ENCODE results near the gene RIMBP2.

RIMBP2 gene

DNA sequence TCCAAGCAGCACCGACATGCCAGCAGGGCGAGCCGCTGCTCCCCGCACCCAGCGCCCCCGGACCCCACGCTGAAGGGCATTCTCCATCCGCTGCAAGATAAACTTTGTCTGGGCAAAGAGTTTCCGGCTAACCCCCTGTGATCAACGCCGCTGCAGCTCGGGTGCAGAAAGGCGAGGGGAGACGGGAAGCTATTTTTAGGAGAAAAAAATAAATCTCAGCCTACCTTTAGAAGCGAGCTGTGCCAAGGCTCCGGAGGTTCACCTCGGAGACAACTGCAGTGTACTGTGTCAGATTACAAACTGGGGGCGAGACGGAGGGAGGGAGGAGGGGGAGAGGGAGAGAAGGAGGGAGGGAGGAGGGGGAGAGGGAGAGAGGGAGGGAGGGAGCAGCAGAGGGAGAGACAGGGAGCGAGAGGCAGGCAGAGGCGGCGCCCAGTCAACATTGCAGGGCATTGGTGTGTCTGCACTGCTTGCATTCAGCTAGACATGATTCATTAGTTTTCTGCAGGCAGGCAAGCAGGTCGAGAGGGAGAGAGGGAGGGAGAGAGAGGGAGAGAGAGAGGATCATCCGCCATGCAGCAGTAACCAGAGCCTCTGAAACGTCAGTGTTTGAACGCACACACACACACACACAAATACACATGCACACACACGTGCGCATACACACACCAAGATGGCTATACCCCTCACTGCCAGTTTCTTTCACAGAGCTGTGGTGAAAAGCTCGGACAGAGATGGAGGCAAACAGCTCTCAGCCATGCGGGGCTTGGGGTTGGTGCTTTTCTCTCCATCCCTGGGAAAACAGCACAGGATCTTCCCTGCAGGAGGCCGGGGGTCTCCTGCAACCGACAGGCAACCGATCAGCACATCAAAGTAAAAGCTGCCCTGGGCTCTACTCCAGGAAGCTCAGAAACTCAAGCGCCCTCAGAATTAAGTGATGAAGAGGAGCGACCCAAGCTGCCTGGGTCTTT is at the start of gene RIMBP2:
Gene RIMBP2, minus strand, starts transcription at position 302 of the 971 bp plus-strand sequence. CDS start 237,286 bp downstream, outside the sequence.
- Histone ChIP-seq H3K27me3 (ENCODE audit: low read depth, low read length) (no peaks in the 10 kb centered on the region), H3K4me2 (ENCODE audit: low read length) (no peak within 1 kb of the TSS)

GRCh38 chr12:130765186-130765659 is 49.1 kb upstream of the RIMBP2 start:
- H3K27ac ChIP-seq (ENCODE audit: low read length): no peak overlapping the region
- peaks cover 2% of the 10 kb centered on the region; the same call in 1 of the 2 replicates for H3K27me3 ChIP-seq (ENCODE audit: low read depth, low read length)
- no peak for TF ChIP-seq EZH2phosphoT487 (IDR thresholded peaks at IDR 0.05; ENCODE audit: low read depth)
- no peak for TF ChIP-seq CTCF (IDR thresholded peaks at IDR 0.05; ENCODE audit: low read depth, low read length)
- no peaks in the 10 kb centered on the region for H4K20me1 ChIP-seq (ENCODE audit: insufficient read depth, low read length)
- no peak overlapping the region for H2AFZ ChIP-seq (ENCODE audit: low read depth, low read length)
- H3K36me3 ChIP-seq (replicated peaks; ENCODE audit: low read depth, low read length): peaks cover 12% of the 10 kb centered on the region
- H3K9me3 ChIP-seq (ENCODE audit: insufficient read depth, low read length): peaks cover 14% of the 10 kb centered on the region
- H3K4me3 ChIP-seq (ENCODE audit: low read length): no peak overlapping the region
- no peaks in the 10 kb centered on the region for H3K79me2 ChIP-seq (ENCODE audit: low read length)
- no peak overlapping the region for H3K4me2 ChIP-seq (ENCODE audit: low read length)
- H3K9ac ChIP-seq (ENCODE audit: low read length): no peak overlapping the region
- peaks cover 6% of the 10 kb centered on the region; the same call in 1 of the 2 replicates for H3K4me1 ChIP-seq (ENCODE audit: low read length)

More for the DNA sequence above, at the start of gene RIMBP2:
- H3K9me3 ChIP-seq (ENCODE audit: insufficient read depth, low read length): no peaks in the 10 kb centered on the region
- no peaks in the 10 kb centered on the region for H3K36me3 ChIP-seq (replicated peaks; ENCODE audit: low read depth, low read length)
- H3K4me1 ChIP-seq (ENCODE audit: low read length): no peaks in the 10 kb centered on the region
- no peaks in the 10 kb centered on the region for H4K20me1 ChIP-seq (ENCODE audit: insufficient read depth, low read length)
- no peak within 1 kb of the TSS for H3K27ac ChIP-seq (ENCODE audit: low read length)
- no peaks in the 10 kb centered on the region for H3K79me2 ChIP-seq (ENCODE audit: low read length)
- H3K4me3 ChIP-seq (ENCODE audit: low read length): no peak within 1 kb of the TSS
- H2AFZ ChIP-seq (ENCODE audit: low read depth, low read length): no peak within 1 kb of the TSS
- no peak for TF ChIP-seq CTCF (IDR thresholded peaks at IDR 0.05; ENCODE audit: low read depth, low read length)
- no peak for TF ChIP-seq EZH2phosphoT487 (IDR thresholded peaks at IDR 0.05; ENCODE audit: low read depth)
- no peak within 1 kb of the TSS for H3K9ac ChIP-seq (ENCODE audit: low read length)

DNA sequence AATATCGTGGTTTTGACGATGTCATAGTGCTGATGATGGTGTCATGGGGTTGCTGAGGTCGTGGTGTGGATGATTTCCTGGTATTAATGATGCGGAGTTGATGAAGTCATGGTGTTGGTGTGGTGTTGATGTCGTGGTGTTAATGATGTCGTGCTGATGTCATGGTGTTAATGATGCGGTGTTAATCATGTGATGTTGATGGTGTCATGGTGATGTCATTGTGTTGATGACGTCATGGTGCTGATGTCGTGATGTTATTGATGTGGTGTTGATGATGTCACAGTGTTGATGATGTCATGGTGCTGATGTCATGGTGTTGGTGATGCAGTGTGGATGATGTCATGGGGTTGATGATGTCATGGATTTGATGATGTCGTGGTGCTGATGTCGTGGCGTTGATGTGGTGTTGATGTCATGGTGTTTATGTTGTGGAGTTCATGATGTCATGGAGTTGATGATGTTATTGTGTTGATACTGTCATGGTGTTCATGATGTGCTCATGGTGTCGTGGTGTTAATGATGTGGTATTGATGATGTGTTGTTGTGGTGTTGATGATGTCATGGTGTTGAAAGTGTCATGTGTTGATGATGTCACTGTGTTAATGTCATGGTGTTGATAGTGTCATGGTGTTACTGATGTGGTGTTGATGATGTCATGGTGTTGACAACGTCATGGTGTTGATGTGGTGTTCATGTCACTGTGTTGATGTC is 48.5 kb upstream of the RIMBP2 start:
- H3K27me3 ChIP-seq (ENCODE audit: low read depth, low read length): peaks cover 2% of the 10 kb centered on the region; the same call in 1 of the 2 replicates

More for the DNA sequence above, 48.5 kb upstream of the RIMBP2 start:
- Histone ChIP-seq H2AFZ (ENCODE audit: low read depth, low read length) (no peak overlapping the region), H3K4me3 (ENCODE audit: low read length) (no peak overlapping the region), H3K4me1 (ENCODE audit: low read length) (peaks cover 6% of the 10 kb centered on the region; the same call in 1 of the 2 replicates), H3K9me3 (ENCODE audit: insufficient read depth, low read length) (peaks cover 14% of the 10 kb centered on the region), H3K36me3 (replicated peaks; ENCODE audit: low read depth, low read length) (peaks cover 12% of the 10 kb centered on the region), H4K20me1 (ENCODE audit: insufficient read depth, low read length) (no peaks in the 10 kb centered on the region), H3K9ac (ENCODE audit: low read length) (no peak overlapping the region), H3K79me2 (ENCODE audit: low read length) (no peaks in the 10 kb centered on the region), H3K4me2 (ENCODE audit: low read length) (no peak overlapping the region), H3K27ac (ENCODE audit: low read length) (no peak overlapping the region)
- TF ChIP-seq CTCF (IDR thresholded peaks at IDR 0.05; ENCODE audit: low read depth, low read length) (no peak), EZH2phosphoT487 (IDR thresholded peaks at IDR 0.05; ENCODE audit: low read depth) (no peak)

Measured in OCI-LY3 (cell line).